Fibroblast of the aortic adventitia (primary cell): ENCODE results near the gene RAB17. TPM values are rescaled to one million over a fixed set of nuclear protein-coding genes. Genes with fewer than 3 reads are reported as not detected.
"Not testable (repeated sequence)": the region's sequence is repeated elsewhere in the genome, so short reads cannot be mapped to it uniquely, and the experiment has no call there.

Source experiments
- DNase-seq: peaks from one replicate; pipeline ENCODE4 v3.0.0-alpha.2; 2010; ENCODE audit warnings: low read depth
- H3K4me3 ChIP-seq: 2 replicates; pipeline ENCODE4 v1.5.1; 2011; ENCODE audit warnings: low read depth, mild to moderate bottlenecking, control low read depth, low read length, moderate library complexity
- total RNA-seq: library from RNA; depleted of rRNA; stranded (reverse); fragments of >200 nt; gene quantifications from 2 replicates; pipeline ENCODE4 v1.2.3, GENCODE V29; 2012; ENCODE audit warnings: low replicate concordance
- TF ChIP-seq, protein P1 (sequence below): IDR thresholded peaks from 2 replicates; pipeline ENCODE4 v1.5.1; 2011; ENCODE audit warnings: mild to moderate bottlenecking, low read length, control low read depth, inconsistent platforms; ENCODE audit not compliant: insufficient read depth

The RAB17 gene
- total RNA-seq, 1 donor = 0.54 TPM

DNA sequence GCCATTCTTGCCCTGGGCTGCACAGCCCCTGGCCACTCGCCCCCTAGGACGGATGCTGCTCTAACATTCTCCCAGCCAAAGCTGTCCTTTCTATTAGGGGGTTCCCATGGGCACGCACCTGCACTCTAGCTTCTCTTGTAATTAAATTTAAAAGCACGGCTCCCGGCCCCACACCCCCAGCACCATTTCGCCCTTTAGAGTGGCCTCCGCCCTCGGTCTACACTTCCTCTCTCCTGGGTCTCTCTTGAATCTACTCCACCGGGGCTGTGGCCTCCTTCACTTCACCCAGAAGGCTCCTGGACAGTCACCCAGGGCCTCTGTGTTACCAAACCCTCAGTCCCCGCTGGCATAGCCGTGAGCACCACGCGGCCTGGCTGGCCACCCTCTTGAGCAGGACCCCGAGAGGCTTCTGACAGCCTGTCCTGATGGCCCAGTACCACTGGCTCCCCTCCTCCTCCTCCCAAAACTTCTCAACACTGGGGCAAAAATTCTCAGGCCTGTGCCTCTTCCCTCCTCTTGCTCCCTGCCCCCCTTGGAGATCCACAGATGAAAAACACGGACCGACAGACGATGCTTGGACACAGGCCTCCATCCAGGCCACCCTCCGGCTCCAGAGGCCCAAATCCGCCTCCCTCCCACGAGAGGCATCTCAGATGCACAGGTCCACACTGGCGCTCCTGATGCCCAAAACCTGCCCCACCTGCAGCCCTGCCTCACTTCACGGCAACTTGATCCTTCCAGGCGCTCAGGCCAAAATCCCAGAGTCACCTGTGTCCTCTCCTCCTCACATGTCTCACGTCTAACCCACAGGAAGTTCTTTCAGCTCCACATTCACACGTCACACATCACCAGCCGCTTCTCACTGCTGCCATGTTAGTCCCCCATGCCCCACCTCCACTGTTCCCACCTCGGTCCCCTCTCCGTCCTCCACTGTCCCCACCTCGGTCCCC, 6.9 kb upstream of the RAB17 start:
- TF ChIP-seq, protein P1, sequence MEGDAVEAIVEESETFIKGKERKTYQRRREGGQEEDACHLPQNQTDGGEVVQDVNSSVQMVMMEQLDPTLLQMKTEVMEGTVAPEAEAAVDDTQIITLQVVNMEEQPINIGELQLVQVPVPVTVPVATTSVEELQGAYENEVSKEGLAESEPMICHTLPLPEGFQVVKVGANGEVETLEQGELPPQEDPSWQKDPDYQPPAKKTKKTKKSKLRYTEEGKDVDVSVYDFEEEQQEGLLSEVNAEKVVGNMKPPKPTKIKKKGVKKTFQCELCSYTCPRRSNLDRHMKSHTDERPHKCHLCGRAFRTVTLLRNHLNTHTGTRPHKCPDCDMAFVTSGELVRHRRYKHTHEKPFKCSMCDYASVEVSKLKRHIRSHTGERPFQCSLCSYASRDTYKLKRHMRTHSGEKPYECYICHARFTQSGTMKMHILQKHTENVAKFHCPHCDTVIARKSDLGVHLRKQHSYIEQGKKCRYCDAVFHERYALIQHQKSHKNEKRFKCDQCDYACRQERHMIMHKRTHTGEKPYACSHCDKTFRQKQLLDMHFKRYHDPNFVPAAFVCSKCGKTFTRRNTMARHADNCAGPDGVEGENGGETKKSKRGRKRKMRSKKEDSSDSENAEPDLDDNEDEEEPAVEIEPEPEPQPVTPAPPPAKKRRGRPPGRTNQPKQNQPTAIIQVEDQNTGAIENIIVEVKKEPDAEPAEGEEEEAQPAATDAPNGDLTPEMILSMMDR = no peak
- H3K4me3 ChIP-seq = no peak overlapping the region
- DNase-seq = no peak

DNA sequence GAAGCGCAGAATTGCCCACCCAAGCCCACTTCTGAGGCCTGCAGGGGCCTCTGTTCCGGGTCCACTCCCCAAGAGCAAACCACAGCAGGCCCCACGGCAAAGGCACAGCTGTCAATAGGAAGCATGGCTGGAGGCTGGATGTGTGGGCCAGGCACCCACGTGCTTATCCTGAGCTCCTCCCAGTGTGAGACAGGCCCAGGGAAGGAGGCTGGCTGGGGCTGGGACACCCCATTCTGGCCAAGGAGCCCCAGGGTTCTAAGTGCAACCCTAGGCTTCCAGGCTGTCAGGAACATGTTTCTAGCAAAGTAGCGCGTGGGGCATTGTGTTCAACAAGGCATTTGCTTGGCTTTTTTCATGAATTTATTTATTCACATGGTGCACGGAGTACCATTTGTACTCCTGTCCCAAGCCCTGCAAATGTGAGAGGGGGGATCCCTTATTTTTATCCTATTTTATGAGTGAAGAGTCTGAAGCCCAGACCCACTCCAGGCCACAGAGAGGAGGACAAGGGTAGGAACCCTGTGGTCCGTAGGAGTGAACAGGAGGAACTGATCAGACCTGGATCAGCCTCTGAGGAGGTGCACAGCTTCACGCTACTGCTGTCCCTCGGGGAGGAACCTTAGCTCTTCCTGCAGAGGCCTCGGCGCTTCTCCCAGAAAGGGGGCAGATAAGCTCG, 6.1 kb upstream of the RAB17 start:
- TF ChIP-seq, protein P1 = no peak
- no peak overlapping the region for H3K4me3 ChIP-seq
- DNase-seq = no peak

DNA sequence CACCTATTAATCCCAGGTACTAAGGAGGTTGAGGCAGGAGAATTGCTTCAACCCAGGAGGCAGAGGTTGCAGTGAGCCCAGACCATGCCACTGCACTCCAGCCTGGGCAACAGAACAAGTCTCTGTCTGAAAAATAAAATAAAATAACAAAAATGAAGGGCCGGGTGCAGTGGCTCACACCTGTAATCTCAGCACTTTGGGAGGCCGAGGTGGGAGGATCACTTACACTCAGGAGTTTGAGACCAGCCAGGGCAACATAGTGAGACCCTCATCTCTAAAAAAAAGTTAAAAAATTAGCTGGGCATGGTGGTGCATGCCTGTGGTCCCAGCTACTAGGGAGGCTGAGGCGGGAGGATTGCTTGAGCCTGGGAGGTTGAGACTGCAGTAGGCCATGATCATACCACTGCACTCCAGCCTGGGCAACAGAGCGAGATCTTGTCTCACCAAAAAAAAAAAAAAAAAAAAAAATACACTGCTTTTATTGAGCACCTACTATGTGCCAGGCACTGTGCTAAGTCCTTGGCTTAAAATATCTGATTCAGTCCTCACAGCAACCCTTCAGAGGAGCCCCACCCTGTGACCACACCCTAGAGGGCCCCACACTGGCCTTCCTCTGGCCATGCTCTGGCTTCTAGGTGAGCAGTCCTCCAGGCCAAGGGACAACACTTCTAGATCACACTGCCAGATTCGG, 5.4 kb upstream of the RAB17 start:
- not testable (repeated sequence) for H3K4me3 ChIP-seq, DNase-seq

DNA sequence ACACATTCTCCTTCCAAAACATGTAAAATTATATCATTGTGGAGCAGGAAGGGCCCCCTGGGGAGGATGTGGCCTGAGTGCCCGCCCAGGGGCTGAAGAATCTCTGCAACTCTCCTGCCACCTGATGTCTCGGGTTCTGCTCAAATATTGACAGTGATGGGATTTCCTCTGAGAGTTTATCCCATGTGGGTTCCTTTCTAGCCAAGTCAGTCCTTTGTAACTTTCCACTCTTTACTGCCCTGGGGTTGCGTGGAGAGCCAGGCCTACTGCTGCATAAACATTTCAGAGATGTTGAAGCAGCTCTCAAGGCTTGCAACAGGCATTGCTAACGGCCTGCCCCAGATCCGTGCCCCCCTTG, 4.0 kb upstream of the RAB17 start:
- TF ChIP-seq, protein P1 = no peak
- H3K4me3 ChIP-seq = no peak overlapping the region
- DNase-seq = no peak

DNA sequence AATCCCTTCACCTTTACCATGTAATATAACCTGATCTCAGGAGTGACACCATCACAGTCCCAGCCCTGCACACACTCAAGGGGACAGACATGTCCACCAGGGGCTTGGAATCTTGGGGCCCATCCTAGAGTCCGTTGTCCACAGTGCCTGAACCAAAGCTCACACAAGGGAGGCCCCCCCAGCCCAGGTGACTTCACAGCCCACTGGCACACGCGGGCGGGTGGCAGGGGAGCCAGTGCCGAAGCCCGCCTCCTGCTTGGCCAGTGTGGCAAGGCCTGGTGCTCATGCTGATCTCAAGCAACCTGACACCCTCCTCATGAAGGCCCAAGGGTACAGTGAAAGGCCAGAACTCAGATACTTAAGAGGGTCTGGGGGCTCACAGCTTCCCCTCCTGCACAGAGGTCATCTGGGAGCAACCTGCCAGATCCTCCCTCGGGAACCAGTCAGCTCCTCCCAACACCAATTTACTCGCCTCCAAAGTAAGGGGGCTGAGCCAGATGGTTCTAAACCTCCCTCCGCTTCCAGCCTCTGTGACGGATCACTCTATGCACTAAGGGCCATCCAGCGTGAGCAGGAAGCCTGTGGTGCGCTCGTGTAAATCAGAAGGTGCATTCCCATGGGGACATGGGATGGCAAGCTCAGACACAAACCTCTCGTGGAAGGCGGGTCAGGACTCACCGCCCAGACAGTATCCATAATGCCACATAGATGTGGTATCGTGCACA, 3.2 kb upstream of the RAB17 start:
- TF ChIP-seq, protein P1 = no peak
- H3K4me3 ChIP-seq = no peak overlapping the region
- DNase-seq = no peak

DNA sequence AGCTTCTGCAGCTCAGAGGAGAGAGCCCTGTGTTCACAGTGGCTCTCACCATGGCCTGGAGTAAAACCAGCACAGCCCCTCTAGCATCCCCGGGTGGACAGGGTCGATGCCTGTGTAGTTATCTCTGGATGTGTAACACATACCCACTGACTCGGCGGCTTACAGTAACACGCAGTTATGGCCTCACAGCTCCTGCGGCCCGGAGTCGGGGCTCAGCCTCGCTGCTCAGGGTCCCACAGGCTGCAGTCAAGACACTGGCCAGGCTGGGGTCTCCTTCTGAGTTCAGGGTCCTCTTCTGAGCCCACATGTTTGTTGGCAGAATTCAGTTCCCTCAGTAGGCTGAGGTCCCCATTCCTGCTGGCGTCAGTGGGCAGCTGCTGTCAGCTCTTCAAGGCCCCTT, 2.5 kb upstream of the RAB17 start:
- H3K4me3 ChIP-seq = no peak overlapping the region
- TF ChIP-seq, protein P1 = no peak
- DNase-seq = no peak
